ENCODE data around the gene NPSR1.

- no peak for TF ChIP-seq CTCF (conservative IDR thresholded peaks at IDR 0.05; ENCODE audit: low read length)
- TF ChIP-seq EZH2phosphoT487 (IDR thresholded peaks at IDR 0.05; ENCODE audit: borderline replicate concordance, low read depth, low read length), result no peak
These were observed 81.8 kb downstream of the NPSR1 start for GRCh38 chr7:34739651-34740300.

All from OCI-LY7 (cell line).